DMS153 treated with DMSO at 0.1 percent for 48 hours (cell line): ENCODE measurements around the gene CDS1.
"Not testable (repeated sequence)": the region's sequence is repeated elsewhere in the genome, so short reads cannot be mapped to it uniquely, and the experiment has no call there.

Experiments used
- DNase-seq: peaks from one replicate; lab custom pipeline; 2025; ENCODE audit not compliant: unreplicated experiment; lab: John Stamatoyannopoulos, UW

CDS1 gene

GRCh38 chr4:84582988-84583875, at the start of gene CDS1:
TSS of gene CDS1 (plus strand) at chr4:84583127. CDS start at chr4:84583402, 275 bp downstream.
- no peak for DNase-seq

DNA sequence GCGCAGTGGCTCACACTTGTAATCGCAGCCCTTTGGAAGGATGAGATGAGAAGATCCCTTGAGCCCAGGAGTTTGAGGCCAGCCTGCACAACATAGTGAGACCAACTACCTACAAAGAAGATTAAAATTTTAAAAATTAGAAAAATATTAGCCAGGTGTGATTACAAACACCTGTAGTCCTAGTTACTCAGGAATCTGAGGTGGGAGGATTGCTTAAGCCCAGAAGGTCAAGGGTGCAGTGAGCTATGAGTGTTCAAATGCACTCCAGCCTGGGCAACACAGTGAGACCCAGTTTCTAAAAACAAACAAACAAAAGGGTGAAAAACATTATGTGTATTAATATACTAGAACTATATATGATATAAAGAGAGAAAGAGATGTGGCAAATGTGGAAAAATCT, 47.0 kb upstream of the CDS1 start:
- DNase-seq = no peak

- no peak for DNase-seq
Measured at GRCh38 chr4:84545093-84545492, 37.8 kb upstream of the CDS1 start.

DNA sequence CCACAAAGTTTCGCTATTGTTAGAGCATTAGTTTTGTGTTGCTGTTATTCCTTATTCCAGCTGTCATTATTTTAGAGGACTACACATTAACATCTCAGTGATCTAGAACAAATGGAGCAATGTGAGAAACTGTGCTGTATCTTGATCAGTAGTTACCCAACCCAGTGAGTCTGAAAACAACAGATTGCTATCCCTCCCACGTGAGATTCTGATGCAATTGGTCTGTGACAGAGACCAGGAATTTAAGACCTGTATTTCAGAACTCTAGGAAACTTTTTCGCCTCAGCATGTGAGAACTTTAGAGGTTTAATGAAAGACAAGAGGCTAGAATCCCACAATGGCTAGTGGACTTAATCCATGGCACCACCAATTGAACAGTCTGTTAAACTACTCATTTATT, 35.7 kb upstream of the CDS1 start:
- no peak for DNase-seq

- not testable (repeated sequence) for DNase-seq
Measured at GRCh38 chr4:84549191-84549590, 33.7 kb upstream of the CDS1 start.

DNA sequence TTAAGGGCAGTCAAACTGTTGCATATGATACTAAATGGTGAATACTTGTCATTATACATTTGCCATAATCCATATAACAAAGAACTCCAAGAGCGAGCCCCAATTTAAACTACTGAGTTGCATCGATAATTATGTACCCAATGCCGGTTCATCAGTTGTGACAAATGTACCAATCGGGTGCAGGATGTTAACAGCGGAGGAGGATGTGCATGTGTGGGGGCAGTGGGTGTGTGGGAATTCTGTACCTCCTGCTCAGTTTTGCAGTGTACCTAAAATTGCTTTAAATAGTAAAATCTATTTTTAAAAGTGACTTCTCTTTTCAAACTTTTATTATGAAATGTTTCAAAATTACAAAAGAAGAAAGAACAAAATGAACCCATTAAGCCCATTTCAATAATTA, 20.8 kb upstream of the CDS1 start:
- no peak for DNase-seq

GRCh38 chr4:84563002-84563401, 19.9 kb upstream of the CDS1 start:
- no peak for DNase-seq

DNA sequence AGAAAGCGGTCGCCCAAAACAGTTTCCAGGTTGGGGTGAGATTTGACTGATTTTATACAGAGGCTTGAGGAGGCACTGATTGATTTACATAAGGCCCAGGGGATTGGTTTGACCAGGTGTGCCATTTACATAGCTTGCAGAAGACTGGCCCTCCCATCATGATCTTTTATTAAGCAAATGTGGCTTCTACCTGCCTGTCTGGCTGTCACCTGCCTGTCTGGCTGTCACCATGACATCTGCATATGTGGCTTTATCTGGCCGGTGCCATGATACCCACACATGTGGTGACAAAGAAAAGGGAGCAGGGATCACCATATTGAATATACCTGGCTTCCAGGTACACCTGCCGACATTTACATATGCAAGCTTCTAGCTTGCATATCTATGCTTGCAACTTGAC, 17.0 kb upstream of the CDS1 start:
- no peak for DNase-seq

DNA sequence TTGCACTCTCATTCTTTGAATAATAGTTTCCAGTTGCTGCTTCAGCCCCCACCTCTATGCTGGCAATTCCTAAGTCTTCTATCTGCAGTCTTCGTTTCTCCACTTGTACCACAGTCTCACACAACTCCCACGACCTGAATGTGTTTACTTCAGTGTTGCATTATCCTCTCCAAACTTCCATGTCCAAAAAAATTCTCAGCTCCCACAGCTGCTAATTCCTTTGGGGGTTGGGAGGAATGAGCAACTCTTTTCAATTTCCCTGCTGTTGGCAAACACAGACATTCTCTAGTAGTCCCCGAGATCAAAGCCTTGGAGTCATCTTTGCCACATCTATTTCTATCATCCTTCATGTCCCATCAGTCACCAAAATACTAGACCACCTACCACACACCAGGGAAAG, 14.4 kb upstream of the CDS1 start:
- DNase-seq = no peak

- no peak for DNase-seq
Measured at GRCh38 chr4:84569009-84569408, 13.9 kb upstream of the CDS1 start.

GRCh38 chr4:84573385-84574068, 9.4 kb upstream of the CDS1 start:
- DNase-seq = no peak

- DNase-seq = no peak
Measured at GRCh38 chr4:84574069-84574720, 8.7 kb upstream of the CDS1 start.

GRCh38 chr4:84578540-84579402, 4.2 kb upstream of the CDS1 start:
- peak; percentile 14 for DNase-seq

DNA sequence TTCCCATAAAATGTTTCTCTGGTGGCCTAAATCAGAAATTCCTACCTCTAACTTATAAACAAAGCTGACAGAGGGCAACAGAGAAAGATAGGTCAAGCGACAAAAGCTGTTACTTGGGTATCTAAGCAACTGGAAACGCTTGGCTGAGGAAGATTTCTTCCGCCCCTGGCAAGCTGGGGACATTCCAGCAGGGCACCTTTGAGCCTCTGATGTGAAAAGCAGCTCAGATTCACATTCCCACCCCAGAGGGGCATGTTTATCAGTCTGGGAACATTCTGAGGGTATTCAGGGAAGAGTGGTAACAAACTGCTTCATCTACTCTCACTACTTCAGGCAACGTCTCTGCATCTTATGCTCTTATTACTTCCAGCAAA, 3.5 kb upstream of the CDS1 start:
- no peak for DNase-seq

- DNase-seq = peak; percentile 66
Measured at GRCh38 chr4:84582302-84582987, 482 bp upstream of the CDS1 start.

DNA sequence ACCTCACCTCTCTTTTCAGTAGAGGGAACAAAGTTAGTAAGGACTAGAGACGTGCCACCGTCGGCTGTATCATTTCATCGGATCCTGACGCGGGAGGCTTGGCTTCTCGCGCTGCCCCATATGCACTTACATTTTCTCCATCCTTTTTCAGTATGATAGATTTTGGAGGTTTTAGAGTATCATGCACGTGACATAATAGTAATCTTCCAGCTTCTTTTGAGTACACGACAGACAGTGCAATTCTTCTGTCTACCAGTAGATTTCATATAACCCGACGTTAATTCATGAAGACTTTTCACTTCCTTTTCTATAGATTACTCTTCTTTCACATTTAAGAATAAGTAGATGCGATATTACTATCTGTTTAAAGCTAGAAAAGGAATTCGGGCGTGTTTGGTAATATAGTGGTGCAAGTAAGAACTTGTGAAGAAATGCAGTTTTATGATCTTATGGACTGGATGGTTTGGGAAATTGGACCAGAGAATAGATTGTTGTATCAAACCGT, 1.0 kb downstream of the CDS1 start:
- DNase-seq = no peak

DNA sequence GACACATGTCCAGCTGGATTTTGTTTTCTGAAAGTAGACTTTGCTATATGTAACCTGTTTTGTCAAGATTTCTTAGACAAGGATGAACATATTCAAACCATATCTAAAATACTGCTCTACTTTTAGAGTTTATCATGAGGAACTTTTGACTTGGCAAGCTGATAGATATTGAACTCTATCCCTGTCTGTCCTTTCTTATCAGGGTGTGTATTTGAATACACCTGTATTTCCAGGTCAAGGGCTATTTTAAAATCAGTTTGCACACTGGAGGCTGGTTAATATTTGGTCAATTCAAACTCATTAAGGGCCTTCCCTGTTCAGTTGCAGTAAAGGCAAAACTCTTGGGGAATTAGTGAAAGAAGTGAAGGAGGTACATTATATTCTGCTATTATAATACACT, 2.3 kb downstream of the CDS1 start:
- no peak for DNase-seq

DNA sequence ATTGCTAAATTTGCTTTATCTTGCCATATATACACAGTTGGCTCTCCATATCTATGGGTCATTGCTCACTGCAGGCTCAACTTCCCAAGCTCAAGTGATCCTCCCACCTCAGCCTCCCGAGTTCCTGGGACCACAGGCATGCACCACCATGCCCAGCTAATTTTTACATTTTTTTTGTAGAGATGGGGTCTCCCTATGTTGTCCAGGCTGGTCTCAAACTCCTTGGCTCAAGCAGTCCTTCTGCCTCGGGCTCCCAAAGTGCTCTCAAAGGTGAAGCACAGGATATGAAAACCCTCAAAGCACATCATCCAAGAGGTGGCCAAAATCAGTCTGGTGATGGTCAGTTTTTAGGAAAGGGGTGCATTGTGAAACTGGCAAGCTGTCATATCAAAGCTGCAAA, 11.8 kb downstream of the CDS1 start:
- DNase-seq = no peak

DNA sequence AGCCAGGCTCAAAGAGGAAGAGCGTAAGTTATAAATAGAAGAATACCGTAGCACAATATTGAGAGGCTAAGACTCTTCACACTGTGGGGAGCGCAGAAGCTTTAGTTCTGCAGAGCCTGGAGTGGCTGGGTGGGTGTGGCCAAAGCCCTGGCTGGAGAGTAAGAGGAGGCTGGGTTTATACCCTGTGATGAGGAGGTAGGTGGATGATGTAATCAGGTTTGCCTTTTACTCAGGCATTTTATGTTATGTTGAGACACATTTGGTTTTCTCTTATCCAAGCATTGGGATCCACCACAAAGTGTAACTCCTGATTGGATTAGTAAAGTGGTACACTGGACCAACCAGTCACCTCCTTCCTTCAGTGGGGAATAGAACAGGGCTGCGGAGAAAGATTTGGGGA, 13.9 kb downstream of the CDS1 start:
- DNase-seq = no peak

- no peak for DNase-seq
Measured at GRCh38 chr4:84597450-84597849, 14.5 kb downstream of the CDS1 start.
